KMS-11 (cell line): ENCODE data around the gene PMEL.
"Not testable (repeated sequence)": the region's sequence is repeated elsewhere in the genome, so short reads cannot be mapped to it uniquely, and the experiment has no call there.

Experiments used
- H2AFZ ChIP-seq: fragments of 200-600 bp; sonication (generic); 2 replicates; pipeline ENCODE4 v1.6.1; 2016; ENCODE audit warnings: antibody characterized with exemption, mixed run types, low read depth
- H3K27ac ChIP-seq: fragments of 200-600 bp; sonication (generic); 2 replicates; pipeline ENCODE4 v1.6.1; 2016; ENCODE audit warnings: mild to moderate bottlenecking, mixed run types
- H3K27me3 ChIP-seq: fragments of 200-600 bp; sonication (generic); 2 replicates; pipeline ENCODE4 v1.6.1; 2017; ENCODE audit warnings: mild to moderate bottlenecking, low read depth, mixed run types, moderate library complexity; ENCODE audit not compliant: insufficient read depth
- H3K36me3 ChIP-seq: fragments of 200-600 bp; sonication (generic); 2 replicates; pipeline ENCODE4 v1.6.1; 2017; ENCODE audit warnings: mild to moderate bottlenecking, mixed run types; ENCODE audit not compliant: insufficient read depth
- H3K4me1 ChIP-seq: fragments of 200-600 bp; sonication (generic); 2 replicates; pipeline ENCODE4 v1.6.1; 2016; ENCODE audit warnings: mild to moderate bottlenecking, low read depth, mixed run types; ENCODE audit not compliant: poor library complexity, severe bottlenecking
- H3K4me2 ChIP-seq: fragments of 200-600 bp; sonication (generic); 2 replicates; pipeline ENCODE4 v1.7.0; 2016; ENCODE audit warnings: mild to moderate bottlenecking, mixed run types
- H3K4me3 ChIP-seq: fragments of 200-600 bp; sonication (generic); IDR thresholded peaks from 2 replicates; pipeline ENCODE4 v1.6.1; 2017; ENCODE audit warnings: low read depth, low read length, mixed read lengths; ENCODE audit not compliant: insufficient read depth
- H3K79me2 ChIP-seq: fragments of 200-600 bp; sonication (generic); 2 replicates; pipeline ENCODE4 v1.6.1; 2016; ENCODE audit warnings: low read depth, mixed run types; ENCODE audit not compliant: insufficient read depth
- H3K9ac ChIP-seq: fragments of 200-600 bp; sonication (generic); 2 replicates; pipeline ENCODE4 v1.6.1; 2016; ENCODE audit warnings: mild to moderate bottlenecking, mixed run types
- H4K20me1 ChIP-seq: fragments of 200-600 bp; sonication (generic); 2 replicates; pipeline ENCODE4 v1.6.1; 2016; ENCODE audit warnings: mild to moderate bottlenecking, mixed run types; ENCODE audit not compliant: insufficient read depth
- CTCF ChIP-seq: fragments of 200-600 bp; sonication (generic); conservative IDR thresholded peaks from 2 replicates; pipeline ENCODE4 v1.6.1; 2017; ENCODE audit warnings: low read depth, mild to moderate bottlenecking, antibody characterized with exemption, low read length, moderate library complexity, mixed read lengths

PMEL gene

GRCh38 chr12:55985341-55985740, 19.5 kb upstream of the PMEL start:
- Histone ChIP-seq H3K9ac (no peak overlapping the region), H3K4me1 (peaks cover 8% of the 10 kb centered on the region), H3K36me3 (peaks cover 5% of the 10 kb centered on the region; the same call in 1 of the 2 replicates)

GRCh38 chr12:55984861-55985260, 19.0 kb upstream of the PMEL start:
- Histone ChIP-seq H3K36me3 (peaks cover 4% of the 10 kb centered on the region; the same call in 1 of the 2 replicates), H3K9ac (no peak overlapping the region), H3K4me2 (no peak overlapping the region), H2AFZ (no peak overlapping the region), H4K20me1 (no peaks in the 10 kb centered on the region), H3K27me3 (no peaks in the 10 kb centered on the region), H3K79me2 (no peaks in the 10 kb centered on the region), H3K4me1 (peaks cover 8% of the 10 kb centered on the region), H3K27ac (no peak overlapping the region), H3K4me3 (no peak overlapping the region)
- TF ChIP-seq CTCF: no peak

More at GRCh38 chr12:55985341-55985740, 19.5 kb upstream of the PMEL start:
- Histone ChIP-seq H3K79me2 (no peaks in the 10 kb centered on the region), H3K27me3 (no peaks in the 10 kb centered on the region), H3K4me3 (no peak overlapping the region), H2AFZ (no peak overlapping the region), H3K4me2 (no peak overlapping the region), H4K20me1 (no peaks in the 10 kb centered on the region), H3K27ac (no peak overlapping the region)
- no peak for TF ChIP-seq CTCF

- H3K9ac ChIP-seq: no peak overlapping the region
- H2AFZ ChIP-seq: no peak overlapping the region
- no peak for TF ChIP-seq CTCF
- H3K79me2 ChIP-seq: 0 out of 2 replicates have a peak, but pooled peaks cover 3% of the 10 kb centered on the region
- peaks cover 8% of the 10 kb centered on the region for H3K4me1 ChIP-seq
- H3K4me3 ChIP-seq: no peak overlapping the region
- H3K36me3 ChIP-seq: no peaks in the 10 kb centered on the region
- H3K4me2 ChIP-seq: no peak overlapping the region
- no peak overlapping the region for H3K27ac ChIP-seq
- no peaks in the 10 kb centered on the region for H4K20me1 ChIP-seq
- H3K27me3 ChIP-seq: no peaks in the 10 kb centered on the region
Measured at GRCh38 chr12:55983232-55983842, 17.5 kb upstream of the PMEL start.

- Histone ChIP-seq H3K4me3 (no peak overlapping the region), H3K79me2 (peaks cover 5% of the 10 kb centered on the region; the same call in 1 of the 2 replicates), H3K4me2 (no peak overlapping the region), H3K4me1 (peaks cover 8% of the 10 kb centered on the region), H2AFZ (no peak overlapping the region), H3K36me3 (no peaks in the 10 kb centered on the region), H3K27me3 (no peaks in the 10 kb centered on the region), H4K20me1 (no peaks in the 10 kb centered on the region), H3K9ac (no peak overlapping the region), H3K27ac (no peak overlapping the region)
- TF ChIP-seq CTCF: no peak
Measured at GRCh38 chr12:55982319-55982936, 16.6 kb upstream of the PMEL start.

- H3K4me3 ChIP-seq, H4K20me1 ChIP-seq, H2AFZ ChIP-seq, H3K4me1 ChIP-seq, H3K9ac ChIP-seq, H3K27ac ChIP-seq, H3K27me3 ChIP-seq, H3K36me3 ChIP-seq, H3K4me2 ChIP-seq: not testable (repeated sequence)
- H3K79me2 ChIP-seq: peaks cover 11% of the 10 kb centered on the region; the same call in 1 of the 2 replicates
Measured at GRCh38 chr12:55981882-55982281, 16.0 kb upstream of the PMEL start.
